NCI-H524 (cell line): ENCODE measurements around the gene ZNF791.
"Not testable (repeated sequence)": the region's sequence is repeated elsewhere in the genome, so short reads cannot be mapped to it uniquely, and the experiment has no call there.

Source experiments
- DNase-seq, 2 experiments: peaks; one replicate each; lab custom pipeline; 2025; lab: John Stamatoyannopoulos, UW

The ZNF791 gene

GRCh38 chr19:12629215-12629614 lies 18.5 kb downstream of the ZNF791 start:
- no peak for DNase-seq

- no peak for DNase-seq
Measured at GRCh38 chr19:12636631-12637030, 25.9 kb downstream of the ZNF791 start.

GRCh38 chr19:12638611-12639182 lies 28.0 kb downstream of the ZNF791 start:
- no peak for DNase-seq

GRCh38 chr19:12639901-12640613 lies 29.3 kb downstream of the ZNF791 start:
- peak; percentile 46 to 65 for DNase-seq

- DNase-seq, result no peak
Measured at GRCh38 chr19:12641456-12641855, 30.7 kb downstream of the ZNF791 start.

GRCh38 chr19:12642506-12642905 lies 31.8 kb downstream of the ZNF791 start:
- DNase-seq, result no peak

- DNase-seq, result not testable (repeated sequence)
Measured at GRCh38 chr19:12643716-12644115, 33.0 kb downstream of the ZNF791 start.

GRCh38 chr19:12646551-12646950 lies 35.8 kb downstream of the ZNF791 start:
- no peak for DNase-seq

GRCh38 chr19:12647047-12647446 lies 36.3 kb downstream of the ZNF791 start:
- DNase-seq, result no peak

- no peak for DNase-seq
Measured at GRCh38 chr19:12647490-12648071, 36.9 kb downstream of the ZNF791 start.

- DNase-seq, result no peak
Measured at GRCh38 chr19:12648088-12648487, 37.4 kb downstream of the ZNF791 start.

GRCh38 chr19:12649941-12650340 lies 39.2 kb downstream of the ZNF791 start:
- no peak for DNase-seq

GRCh38 chr19:12652219-12652618 lies 41.5 kb downstream of the ZNF791 start:
- DNase-seq, result no peak

- DNase-seq, result no peak
Measured at GRCh38 chr19:12655546-12655945, 44.8 kb downstream of the ZNF791 start.

GRCh38 chr19:12656899-12657571 lies 46.3 kb downstream of the ZNF791 start:
- DNase-seq, result no peak

- DNase-seq, result no peak
Measured at GRCh38 chr19:12657966-12658365, 47.2 kb downstream of the ZNF791 start.

- DNase-seq, result no peak
Measured at GRCh38 chr19:12660980-12661379, 50.3 kb downstream of the ZNF791 start.

GRCh38 chr19:12664406-12665280 lies 53.9 kb downstream of the ZNF791 start:
- DNase-seq, result no peak

- no peak for DNase-seq
Measured at GRCh38 chr19:12665281-12665573, 54.5 kb downstream of the ZNF791 start.

- no peak for DNase-seq
Measured at GRCh38 chr19:12665671-12666264, 55.0 kb downstream of the ZNF791 start.

- DNase-seq, result peak; percentile 57 to 85
Measured at GRCh38 chr19:12666265-12667048, 55.7 kb downstream of the ZNF791 start, which contains the start of the genes MAN2B1 and WDR83. Gene MAN2B1, minus strand, starts transcription at chr19:12666742. Its CDS starts 41 bp downstream, at chr19:12666701. Gene WDR83, plus strand, starts transcription at chr19:12666807. Its CDS starts 2,984 bp downstream, at chr19:12669791.
